Stimulated activated naive B cell treated with anti-CD40 and anti-IgM and Interleukin-4, amounts not matched to agents 10 μg/mL and 1 μg/mL and 100 μg/mL, for 72 hours (primary cell): ENCODE results near the gene UBE2E3.
A peak's percentile ranks its signal among the peaks of the same experiment; 100 is the strongest.
"Not testable (repeated sequence)": the region's sequence is repeated elsewhere in the genome, so short reads cannot be mapped to it uniquely, and the experiment has no call there.

Experiments
- ATAC-seq, 2 donors: fragments of 150-1000 bp; cut with Tn5 transposase; replicated peaks; 2 replicates each; pipeline ENCODE4 v1.10.0; 2021; ENCODE audit warnings: moderate library complexity in 1 of 2
- DNase-seq: peaks from one replicate; pipeline ENCODE4 v3.0.0; 2021
- H3K27ac Mint-ChIP-seq: one replicate; pipeline ENCODE4 v1.8.0; 2022; ENCODE audit warnings: mild to moderate bottlenecking, mixed read lengths
- H3K27me3 Mint-ChIP-seq, 2 donors: one replicate each; pipeline ENCODE4 v1.8.0; 2022; ENCODE audit warnings: mixed read lengths in 2 of 2
- H3K36me3 Mint-ChIP-seq, 2 donors: one replicate each; pipeline ENCODE4 v1.8.0; 2022; ENCODE audit warnings: mixed read lengths in 2 of 2, mild to moderate bottlenecking in 1 of 2
- H3K4me1 Mint-ChIP-seq, 2 donors: one replicate each; pipeline ENCODE4 v1.8.0; 2022; ENCODE audit warnings: mixed read lengths in 2 of 2, mild to moderate bottlenecking in 1 of 2
- H3K4me3 Mint-ChIP-seq, 2 donors: one replicate each; pipeline ENCODE4 v1.8.0; 2022; ENCODE audit warnings: mild to moderate bottlenecking in 2 of 2, mixed read lengths in 2 of 2, moderate library complexity in 1 of 2
- H3K9me3 Mint-ChIP-seq, 2 donors: one replicate each; pipeline ENCODE4 v1.8.0; 2022; ENCODE audit warnings: mixed read lengths in 2 of 2, mild to moderate bottlenecking in 1 of 2

UBE2E3 gene

GRCh38 chr2:180980106-180980942, at the start of gene UBE2E3:
UBE2E3 (plus strand) TSS chr2:180980605; CDS start chr2:180982043, 1,438 bp downstream.
- peak; percentile 75 for DNase-seq
- H3K36me3 Mint-ChIP-seq, result peaks cover 2 to 7% of the 10 kb centered on the region in 2 donors
- peak within 1 kb of the TSS; percentile 96 to 98 for H3K4me3 Mint-ChIP-seq
- ATAC-seq, result peak; percentile 87 to 89
- no peaks in the 10 kb centered on the region for H3K27me3 Mint-ChIP-seq
- H3K9me3 Mint-ChIP-seq, result no peaks in the 10 kb centered on the region
- H3K4me1 Mint-ChIP-seq, result peaks cover 14 to 20% of the 10 kb centered on the region in 2 donors
- H3K27ac Mint-ChIP-seq, result peak within 1 kb of the TSS; percentile 96

DNA sequence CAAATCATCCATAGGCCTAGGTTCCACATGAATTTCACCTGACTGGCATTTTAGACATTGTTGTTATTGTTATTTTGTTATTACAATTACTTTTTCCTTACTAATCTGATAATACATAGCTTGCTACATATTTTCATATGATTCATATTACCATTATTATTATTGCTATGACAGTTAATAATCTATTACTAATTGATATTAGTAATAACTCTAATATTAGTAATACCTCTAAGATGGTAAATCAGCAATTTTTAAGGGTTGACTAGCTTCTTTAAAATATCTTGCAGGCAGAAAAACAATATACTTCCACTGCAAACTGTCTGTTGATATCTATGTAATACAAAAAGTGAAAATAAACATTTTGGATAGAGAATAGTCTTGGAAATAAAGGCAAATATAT, 48.6 kb upstream of the UBE2E3 start:
- Mint-ChIP-seq H3K9me3 (no peaks in the 10 kb centered on the region), H3K27me3 (peaks cover 0 to 12% of the 10 kb centered on the region in 2 donors), H3K36me3 (no peaks in the 10 kb centered on the region), H3K4me3 (no peak overlapping the region), H3K27ac (no peak overlapping the region), H3K4me1 (no peaks in the 10 kb centered on the region)
- ATAC-seq, result no peak
- DNase-seq, result no peak

DNA sequence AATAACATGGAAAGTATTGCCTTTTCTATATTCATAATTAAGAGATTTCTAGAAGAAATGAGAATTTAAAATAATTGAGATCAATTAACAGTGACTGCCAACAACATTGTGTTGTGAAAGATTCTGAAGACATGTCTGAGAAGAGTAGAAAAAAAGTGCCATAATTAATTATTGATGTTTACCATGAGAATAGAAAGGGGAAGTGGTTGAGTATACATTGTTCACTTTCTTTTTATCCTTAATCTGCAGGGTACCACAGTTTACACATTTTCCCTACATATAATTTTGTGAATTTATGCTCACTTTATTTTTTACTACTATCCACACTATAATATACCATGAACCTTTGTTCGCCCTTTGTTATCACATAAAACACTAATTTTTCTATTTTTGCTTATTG, 47.1 kb upstream of the UBE2E3 start:
- no peak overlapping the region for H3K4me3 Mint-ChIP-seq
- no peak overlapping the region for H3K27ac Mint-ChIP-seq
- peaks cover 5 to 8% of the 10 kb centered on the region in 2 donors for H3K9me3 Mint-ChIP-seq
- peaks cover 0 to 6% of the 10 kb centered on the region in 2 donors for H3K27me3 Mint-ChIP-seq
- DNase-seq (no peak), ATAC-seq (no peak)
- H3K4me1 Mint-ChIP-seq, result peaks cover 4 to 8% of the 10 kb centered on the region in 2 donors
- peaks cover 0 to 3% of the 10 kb centered on the region in 2 donors for H3K36me3 Mint-ChIP-seq

DNA sequence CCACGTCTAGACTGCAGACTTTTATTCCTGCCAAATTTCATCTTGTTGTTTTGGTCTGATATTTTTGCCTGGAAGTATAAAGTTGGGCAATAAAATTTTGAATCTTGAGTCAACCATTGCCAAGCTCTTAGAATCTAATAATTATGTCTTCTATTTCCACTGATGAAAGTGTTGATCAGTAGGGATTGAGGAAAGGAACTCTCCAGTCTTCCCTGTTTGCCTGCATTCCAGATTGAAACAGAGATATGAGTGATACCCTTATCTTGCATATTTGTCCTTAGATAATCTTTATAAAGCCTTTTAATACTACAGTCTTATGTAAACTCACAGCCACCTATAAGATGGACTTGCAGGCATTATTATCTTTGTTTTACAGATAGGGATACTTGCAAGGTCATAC, 45.5 kb upstream of the UBE2E3 start:
- peaks cover 4 to 8% of the 10 kb centered on the region in 2 donors for H3K4me1 Mint-ChIP-seq
- peaks cover 5 to 11% of the 10 kb centered on the region in 2 donors for H3K9me3 Mint-ChIP-seq
- ATAC-seq (no peak), DNase-seq (no peak)
- H3K36me3 Mint-ChIP-seq, result peaks cover 0 to 3% of the 10 kb centered on the region in 2 donors
- H3K27me3 Mint-ChIP-seq, result peaks cover 0 to 6% of the 10 kb centered on the region in 2 donors
- no peak overlapping the region for H3K27ac Mint-ChIP-seq
- H3K4me3 Mint-ChIP-seq, result no peak overlapping the region

DNA sequence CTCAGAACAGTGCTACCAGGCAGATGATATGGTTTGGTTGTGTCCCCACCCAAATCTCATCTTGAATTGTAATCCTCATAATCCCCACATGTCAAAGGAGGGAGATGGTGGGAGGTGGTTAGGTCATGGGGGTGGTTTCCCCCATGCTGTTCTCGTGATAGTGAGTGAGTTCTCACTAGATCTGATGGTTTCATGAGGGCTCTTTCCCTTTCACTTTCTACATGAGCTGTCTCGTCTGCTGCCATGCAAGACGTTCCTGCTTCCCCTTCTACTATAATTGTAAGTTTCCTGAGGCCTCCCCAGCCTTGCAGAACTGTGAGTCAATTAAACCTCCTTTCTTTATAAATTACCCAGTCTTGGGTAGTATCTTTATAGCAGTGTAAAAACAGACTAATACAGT, 42.9 kb upstream of the UBE2E3 start:
- H3K4me3 Mint-ChIP-seq, H3K27ac Mint-ChIP-seq, H3K4me1 Mint-ChIP-seq, H3K36me3 Mint-ChIP-seq, H3K27me3 Mint-ChIP-seq: not testable (repeated sequence)
- peak; percentile 79 to 90 for ATAC-seq
- peaks cover 5 to 12% of the 10 kb centered on the region in 2 donors for H3K9me3 Mint-ChIP-seq
- DNase-seq, result peak; percentile 17

DNA sequence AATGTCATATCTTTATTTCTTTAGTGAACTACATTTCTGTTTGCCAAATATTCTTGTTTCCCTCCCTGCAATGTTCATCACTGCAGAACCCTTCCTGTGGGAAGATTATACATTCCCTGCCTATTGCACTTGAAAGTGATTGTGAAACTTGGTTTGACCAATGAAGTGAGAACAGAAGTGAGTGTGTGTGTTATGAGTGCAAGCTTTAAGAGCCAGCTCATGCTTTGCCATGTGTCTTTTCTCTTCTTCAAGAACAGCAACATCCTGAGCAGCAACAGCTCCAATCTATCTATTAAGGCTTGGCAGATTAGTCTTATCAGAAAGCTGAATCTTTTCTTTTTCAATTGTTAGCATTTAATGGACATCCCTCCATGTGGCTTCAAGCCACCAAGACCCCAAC, 42.0 kb upstream of the UBE2E3 start:
- Mint-ChIP-seq H3K9me3 (peaks cover 5 to 12% of the 10 kb centered on the region in 2 donors), H3K36me3 (peaks cover 0 to 3% of the 10 kb centered on the region in 2 donors), H3K27me3 (peaks cover 0 to 6% of the 10 kb centered on the region in 2 donors), H3K4me3 (no peak overlapping the region), H3K4me1 (peaks cover 4 to 8% of the 10 kb centered on the region in 2 donors), H3K27ac (no peak overlapping the region)
- no peak for DNase-seq
- ATAC-seq, result no peak

DNA sequence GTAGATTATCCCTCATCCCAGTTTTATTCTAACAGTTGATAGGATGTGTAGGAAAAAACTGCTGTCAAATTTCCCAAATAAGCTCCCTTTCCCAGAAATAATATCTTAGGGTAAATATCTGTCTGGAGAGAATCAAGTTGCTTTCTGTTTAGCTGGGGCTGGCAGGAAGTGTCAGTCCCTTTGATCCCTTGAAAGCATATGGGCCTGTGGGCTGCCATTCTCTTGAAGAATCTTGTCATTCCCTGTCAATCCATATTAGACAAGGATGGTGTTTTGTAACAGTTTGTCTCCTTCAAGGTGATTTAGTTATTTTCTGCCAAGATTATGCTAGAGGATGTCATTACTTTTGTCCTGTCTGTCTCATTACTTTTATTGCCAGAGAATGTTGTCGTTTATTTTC, 37.1 kb upstream of the UBE2E3 start:
- ATAC-seq, result no peak
- no peaks in the 10 kb centered on the region for H3K36me3 Mint-ChIP-seq
- no peak overlapping the region for H3K27ac Mint-ChIP-seq
- no peaks in the 10 kb centered on the region for H3K4me1 Mint-ChIP-seq
- H3K9me3 Mint-ChIP-seq, result peaks cover 0 to 4% of the 10 kb centered on the region in 2 donors
- no peak for DNase-seq
- H3K27me3 Mint-ChIP-seq, result peaks cover 10 to 11% of the 10 kb centered on the region in 2 donors
- H3K4me3 Mint-ChIP-seq, result no peak overlapping the region

DNA sequence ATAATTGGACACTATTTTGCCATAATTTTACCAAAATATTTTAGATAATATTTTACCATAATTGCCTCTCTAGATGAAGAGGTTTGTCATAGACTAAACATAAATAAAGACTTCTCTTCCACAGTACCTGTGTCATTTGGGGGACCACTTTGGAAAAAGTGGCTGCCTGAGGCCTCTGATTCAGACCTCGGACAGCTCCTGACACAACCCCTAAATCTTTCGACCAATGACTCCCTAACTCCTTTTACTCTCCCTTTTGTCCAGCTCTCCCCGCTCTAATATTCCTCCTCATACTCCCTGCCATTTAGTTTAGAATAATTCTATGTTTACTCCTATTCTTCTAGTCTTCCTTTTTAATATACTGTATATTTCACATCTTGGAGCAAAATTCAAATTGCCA, 36.0 kb upstream of the UBE2E3 start:
- Mint-ChIP-seq H3K4me1 (no peaks in the 10 kb centered on the region), H3K9me3 (peaks cover 0 to 2% of the 10 kb centered on the region in 2 donors), H3K27ac (no peak overlapping the region), H3K36me3 (no peaks in the 10 kb centered on the region), H3K4me3 (no peak overlapping the region), H3K27me3 (peaks cover 12 to 13% of the 10 kb centered on the region in 2 donors)
- ATAC-seq (no peak), DNase-seq (no peak)

DNA sequence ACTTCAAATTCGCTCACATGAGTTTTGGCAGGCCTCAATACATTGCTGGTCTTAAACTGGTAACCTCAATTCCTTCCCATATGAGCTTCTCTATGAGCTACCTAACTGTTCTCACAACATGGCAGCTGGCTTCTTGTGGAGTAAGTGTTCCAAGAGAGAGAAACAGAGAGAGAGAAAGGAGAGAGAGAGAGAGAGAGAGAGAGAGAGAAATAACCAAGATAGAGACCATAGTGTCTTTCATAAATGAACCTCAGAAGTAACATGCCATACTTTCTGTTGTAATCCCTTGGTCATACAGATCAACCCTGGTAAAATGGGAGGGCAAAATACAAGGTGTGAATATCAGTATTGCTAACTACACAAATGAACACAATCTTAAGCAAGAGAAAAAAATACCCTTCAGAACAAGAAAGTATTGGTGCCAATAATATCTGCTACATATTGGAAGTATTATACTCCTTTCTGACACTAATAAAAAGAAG, 33.2 kb upstream of the UBE2E3 start:
- H3K4me3 Mint-ChIP-seq, result no peak overlapping the region
- no peak overlapping the region for H3K27ac Mint-ChIP-seq
- H3K9me3 Mint-ChIP-seq, result no peaks in the 10 kb centered on the region
- H3K4me1 Mint-ChIP-seq, result no peaks in the 10 kb centered on the region
- peaks cover 19 to 28% of the 10 kb centered on the region in 2 donors for H3K27me3 Mint-ChIP-seq
- DNase-seq (no peak), ATAC-seq (no peak)
- no peaks in the 10 kb centered on the region for H3K36me3 Mint-ChIP-seq

DNA sequence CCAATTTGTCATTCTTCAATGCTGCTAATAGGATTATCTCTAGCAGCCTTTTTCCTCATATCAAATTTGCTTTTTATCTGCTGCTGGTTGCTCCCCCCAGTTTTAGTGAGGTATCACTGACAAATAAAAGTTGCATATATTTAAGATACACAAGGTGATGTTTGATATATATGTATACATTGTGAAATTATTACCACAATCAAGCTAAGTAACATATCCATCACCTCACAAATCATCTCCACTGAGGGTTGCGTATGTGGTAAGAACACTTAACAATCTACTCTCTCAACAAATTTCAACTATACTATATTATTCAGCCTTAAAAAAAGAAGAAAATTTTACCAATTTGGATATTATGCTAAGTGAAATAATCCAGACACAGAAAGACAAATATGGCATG, 30.5 kb upstream of the UBE2E3 start:
- peaks cover 31 to 41% of the 10 kb centered on the region in 2 donors for H3K27me3 Mint-ChIP-seq
- no peak for DNase-seq

GRCh38 chr2:180952082-180952481, 28.3 kb upstream of the UBE2E3 start:
- no peak for ATAC-seq
- Mint-ChIP-seq H3K27ac (no peak overlapping the region), H3K4me1 (no peaks in the 10 kb centered on the region), H3K36me3 (no peaks in the 10 kb centered on the region), H3K9me3 (no peaks in the 10 kb centered on the region), H3K27me3 (peaks cover 34 to 40% of the 10 kb centered on the region in 2 donors), H3K4me3 (no peak overlapping the region)
- no peak for DNase-seq

More for the DNA sequence above, 30.5 kb upstream of the UBE2E3 start:
- Mint-ChIP-seq H3K4me3 (no peak overlapping the region), H3K9me3 (no peaks in the 10 kb centered on the region), H3K4me1 (no peaks in the 10 kb centered on the region), H3K27ac (no peak overlapping the region), H3K36me3 (no peaks in the 10 kb centered on the region)
- no peak for ATAC-seq

DNA sequence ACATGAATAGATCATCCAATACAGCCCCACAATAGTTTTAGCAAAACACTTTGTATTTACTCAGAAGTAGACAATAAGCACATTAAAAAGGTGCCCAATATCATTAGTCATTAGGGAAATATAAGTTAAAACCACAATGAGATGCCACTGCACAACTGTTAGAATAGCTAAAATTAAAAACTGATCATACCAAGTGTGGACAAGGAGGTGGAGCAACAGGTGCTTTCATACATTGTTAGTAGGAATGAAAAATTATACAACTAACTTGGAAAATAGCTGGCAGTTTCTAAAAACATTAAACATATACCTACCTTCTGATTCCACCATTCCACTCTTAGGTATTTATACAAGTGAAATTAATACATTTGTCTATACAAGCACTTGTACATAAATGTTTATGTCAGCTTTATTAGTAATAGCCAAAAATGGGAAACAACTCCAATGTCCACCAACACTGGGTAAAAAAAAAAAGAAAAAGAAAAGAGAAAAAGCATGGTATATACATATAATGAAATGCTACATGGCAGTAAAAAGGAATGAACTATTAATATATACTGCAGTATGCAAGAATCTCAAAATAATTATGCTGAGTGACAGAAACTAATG, 27.6 kb upstream of the UBE2E3 start:
- ATAC-seq, result no peak
- DNase-seq, result no peak
- Mint-ChIP-seq H3K27ac (no peak overlapping the region), H3K9me3 (no peaks in the 10 kb centered on the region), H3K36me3 (no peaks in the 10 kb centered on the region), H3K4me1 (peaks cover 1 to 3% of the 10 kb centered on the region in 2 donors), H3K27me3 (peaks cover 31 to 35% of the 10 kb centered on the region in 2 donors), H3K4me3 (no peak overlapping the region)

- ATAC-seq (no peak), DNase-seq (no peak)
- Mint-ChIP-seq H3K9me3 (no peaks in the 10 kb centered on the region), H3K27ac (no peak overlapping the region), H3K27me3 (peaks cover 28 to 29% of the 10 kb centered on the region in 2 donors), H3K4me3 (no peak overlapping the region), H3K36me3 (no peaks in the 10 kb centered on the region), H3K4me1 (peaks cover 2 to 6% of the 10 kb centered on the region in 2 donors)
Observed at GRCh38 chr2:180953550-180953949, 26.9 kb upstream of the UBE2E3 start.

DNA sequence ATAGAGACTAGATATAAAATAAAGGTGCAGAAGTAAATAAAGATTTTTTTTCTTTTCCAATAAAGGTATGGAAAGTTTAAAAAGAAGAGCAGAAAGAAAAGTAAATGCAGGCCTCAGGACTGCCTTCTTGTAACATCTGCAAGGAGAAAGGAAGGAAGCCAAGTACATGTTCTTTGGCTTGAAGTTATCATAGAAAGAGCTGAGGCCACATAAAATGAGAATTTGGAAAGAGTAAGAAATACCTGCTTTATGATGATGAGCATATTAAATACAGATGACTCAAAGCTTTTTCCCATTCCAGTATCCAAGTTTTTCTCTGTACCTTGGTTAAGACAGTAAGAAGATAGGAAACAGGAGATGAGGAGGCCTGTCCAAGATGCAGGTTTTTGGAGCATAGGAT, 25.3 kb upstream of the UBE2E3 start:
- Mint-ChIP-seq H3K4me1 (peaks cover 2 to 6% of the 10 kb centered on the region in 2 donors), H3K36me3 (no peaks in the 10 kb centered on the region), H3K27me3 (peaks cover 24 to 28% of the 10 kb centered on the region in 2 donors), H3K4me3 (no peak overlapping the region), H3K27ac (no peak overlapping the region), H3K9me3 (no peaks in the 10 kb centered on the region)
- ATAC-seq, result no peak
- no peak for DNase-seq

- no peak for ATAC-seq
- H3K27me3 Mint-ChIP-seq, result peaks cover 5 to 10% of the 10 kb centered on the region in 2 donors
- no peak for DNase-seq
- no peak overlapping the region for H3K27ac Mint-ChIP-seq
- no peaks in the 10 kb centered on the region for H3K9me3 Mint-ChIP-seq
- H3K36me3 Mint-ChIP-seq, result no peaks in the 10 kb centered on the region
- H3K4me1 Mint-ChIP-seq, result peaks cover 2 to 6% of the 10 kb centered on the region in 2 donors
- no peak overlapping the region for H3K4me3 Mint-ChIP-seq
Observed at GRCh38 chr2:180959787-180960186, 20.6 kb upstream of the UBE2E3 start.
